Activated CD4-positive, alpha-beta memory T cell treated with anti-CD3 and anti-CD28 coated beads, Interleukin-2, amount 10 ng/mL, durations not matched to agents 7 days and 5 days (primary cell): Measurements from ENCODE around the gene SLC1A3. TPM values are rescaled to one million over a fixed set of nuclear protein-coding genes. Genes with fewer than 3 reads are reported as not detected.

ENCODE experiments used
- CTCF ChIA-PET: fragments of 350-600 bp; sonication (Branson Sonifier 250); formaldehyde crosslinking; loops from one replicate; lab custom pipeline; 2021; ENCODE audit warnings: antibody characterized with exemption, inconsistent platforms; lab: Charles Lee
- POLR2A ChIA-PET: fragments of 350-600 bp; sonication (Branson Sonifier 250); formaldehyde crosslinking; loops from one replicate; lab custom pipeline; 2021; ENCODE audit warnings: antibody characterized with exemption; lab: Charles Lee
- DNase-seq: peaks from one replicate; pipeline ENCODE4 v3.0.0-alpha.2; 2020
- H3K27ac Mint-ChIP-seq: one replicate; pipeline ENCODE4 v1.8.0; 2021; ENCODE audit warnings: mild to moderate bottlenecking, mixed read lengths
- H3K27me3 Mint-ChIP-seq: one replicate; pipeline ENCODE4 v1.8.0; 2021; ENCODE audit warnings: mixed read lengths
- H3K36me3 Mint-ChIP-seq: one replicate; pipeline ENCODE4 v1.8.0; 2021; ENCODE audit warnings: low read depth, mixed read lengths
- H3K4me1 Mint-ChIP-seq: one replicate; pipeline ENCODE4 v1.8.0; 2021; ENCODE audit warnings: mixed read lengths
- H3K4me3 Mint-ChIP-seq: one replicate; pipeline ENCODE4 v1.8.0; 2021; ENCODE audit warnings: mild to moderate bottlenecking, mixed read lengths
- H3K9me3 Mint-ChIP-seq: one replicate; pipeline ENCODE4 v1.8.0; 2021; ENCODE audit warnings: mixed read lengths
- total RNA-seq, 2 experiments: library from RNA; stranded (reverse); gene quantifications; one replicate each; pipeline ENCODE4 v1.2.3, GENCODE V29; 2021

SLC1A3 gene
- total RNA-seq, 2 experiments from 2014 or later: not detected

DNA sequence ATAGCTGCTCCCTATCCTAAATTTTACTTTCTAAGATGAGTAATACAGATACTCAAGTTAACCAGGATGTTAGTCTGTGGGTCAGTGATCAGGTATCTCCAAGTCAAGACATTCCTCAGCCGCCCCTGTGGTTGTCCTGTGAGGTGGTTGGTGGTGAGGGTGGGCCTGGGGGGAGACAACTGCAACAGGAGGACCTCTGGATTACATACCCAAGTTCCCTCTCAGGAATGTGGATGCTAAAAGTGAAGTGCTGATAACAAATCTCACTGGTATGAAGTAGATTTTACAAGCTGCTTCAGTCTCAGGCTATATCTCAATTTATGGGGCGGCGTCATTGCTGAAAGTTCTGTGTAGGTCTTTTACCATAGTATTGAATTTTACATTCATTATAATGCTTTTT lies 38.3 kb downstream of the SLC1A3 start:
- no peak overlapping the region for H3K27ac Mint-ChIP-seq
- no peaks in the 10 kb centered on the region for H3K4me1 Mint-ChIP-seq
- H3K27me3 Mint-ChIP-seq: peaks cover 12% of the 10 kb centered on the region
- CTCF ChIA-PET: no interaction called here
- no peaks in the 10 kb centered on the region for H3K36me3 Mint-ChIP-seq
- H3K4me3 Mint-ChIP-seq: no peak overlapping the region
- DNase-seq: no peak
- H3K9me3 Mint-ChIP-seq: no peaks in the 10 kb centered on the region
- POLR2A ChIA-PET: no interaction called here

GRCh38 chr5:36646100-36646499 lies 39.7 kb downstream of the SLC1A3 start:
- Mint-ChIP-seq H3K36me3 (no peaks in the 10 kb centered on the region), H3K4me1 (no peaks in the 10 kb centered on the region), H3K4me3 (no peak overlapping the region), H3K27me3 (peaks cover 12% of the 10 kb centered on the region), H3K27ac (no peak overlapping the region), H3K9me3 (no peaks in the 10 kb centered on the region)
- no peak for DNase-seq
- CTCF ChIA-PET: no interaction called here
- POLR2A ChIA-PET: no interaction called here

DNA sequence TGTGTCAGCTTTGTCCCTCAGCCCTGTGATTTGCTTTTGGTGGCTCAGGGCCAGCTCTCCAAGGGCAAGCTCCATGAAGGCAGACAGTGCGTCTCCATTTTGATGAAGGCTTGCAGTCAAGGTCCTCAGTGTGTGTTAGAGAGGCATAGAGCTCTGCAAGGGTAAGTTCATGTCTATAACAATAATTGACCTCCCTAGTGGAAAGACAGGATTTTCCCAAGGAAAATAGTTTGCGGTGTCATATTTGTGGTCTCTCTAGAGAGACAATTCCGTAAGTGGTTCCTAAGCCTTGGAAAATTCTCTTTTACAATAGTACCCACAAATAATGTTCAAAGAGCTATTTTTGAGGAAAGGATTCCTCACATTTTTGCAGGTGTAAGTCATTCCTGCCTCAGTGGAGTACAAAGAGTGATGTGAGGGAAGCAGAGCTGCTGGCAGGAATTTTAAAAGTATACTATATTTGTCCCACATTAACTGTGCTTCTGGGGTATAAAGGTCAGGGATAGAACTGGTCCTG lies 40.2 kb downstream of the SLC1A3 start:
- POLR2A ChIA-PET: no interaction called here
- Mint-ChIP-seq H3K9me3 (no peaks in the 10 kb centered on the region), H3K4me1 (no peaks in the 10 kb centered on the region), H3K36me3 (no peaks in the 10 kb centered on the region), H3K4me3 (no peak overlapping the region), H3K27ac (no peak overlapping the region), H3K27me3 (peaks cover 14% of the 10 kb centered on the region)
- no peak for DNase-seq
- CTCF ChIA-PET: no interaction called here

GRCh38 chr5:36647046-36647445 lies 40.6 kb downstream of the SLC1A3 start:
- DNase-seq: no peak
- Mint-ChIP-seq H3K9me3 (no peaks in the 10 kb centered on the region), H3K4me3 (no peak overlapping the region), H3K27me3 (peaks cover 14% of the 10 kb centered on the region), H3K4me1 (no peaks in the 10 kb centered on the region), H3K36me3 (no peaks in the 10 kb centered on the region), H3K27ac (no peak overlapping the region)
- CTCF ChIA-PET: no interaction called here
- POLR2A ChIA-PET: no interaction called here

- peaks cover 9% of the 10 kb centered on the region for H3K27me3 Mint-ChIP-seq
- DNase-seq: no peak
- H3K4me3 Mint-ChIP-seq: no peak overlapping the region
- no peak overlapping the region for H3K27ac Mint-ChIP-seq
- no peaks in the 10 kb centered on the region for H3K9me3 Mint-ChIP-seq
- H3K36me3 Mint-ChIP-seq: no peaks in the 10 kb centered on the region
- H3K4me1 Mint-ChIP-seq: no peaks in the 10 kb centered on the region
- ChIA-PET POLR2A (no interaction called here), CTCF (no interaction called here)
These were observed 42.0 kb downstream of the SLC1A3 start for GRCh38 chr5:36648426-36648825.

GRCh38 chr5:36651761-36652685 lies 45.6 kb downstream of the SLC1A3 start:
- POLR2A ChIA-PET: no interaction called here
- no peaks in the 10 kb centered on the region for H3K36me3 Mint-ChIP-seq
- peaks cover 17% of the 10 kb centered on the region for H3K27me3 Mint-ChIP-seq
- no peak for DNase-seq
- CTCF ChIA-PET: no interaction called here
- no peak overlapping the region for H3K27ac Mint-ChIP-seq
- H3K9me3 Mint-ChIP-seq: no peaks in the 10 kb centered on the region
- no peak overlapping the region for H3K4me3 Mint-ChIP-seq
- no peaks in the 10 kb centered on the region for H3K4me1 Mint-ChIP-seq

DNA sequence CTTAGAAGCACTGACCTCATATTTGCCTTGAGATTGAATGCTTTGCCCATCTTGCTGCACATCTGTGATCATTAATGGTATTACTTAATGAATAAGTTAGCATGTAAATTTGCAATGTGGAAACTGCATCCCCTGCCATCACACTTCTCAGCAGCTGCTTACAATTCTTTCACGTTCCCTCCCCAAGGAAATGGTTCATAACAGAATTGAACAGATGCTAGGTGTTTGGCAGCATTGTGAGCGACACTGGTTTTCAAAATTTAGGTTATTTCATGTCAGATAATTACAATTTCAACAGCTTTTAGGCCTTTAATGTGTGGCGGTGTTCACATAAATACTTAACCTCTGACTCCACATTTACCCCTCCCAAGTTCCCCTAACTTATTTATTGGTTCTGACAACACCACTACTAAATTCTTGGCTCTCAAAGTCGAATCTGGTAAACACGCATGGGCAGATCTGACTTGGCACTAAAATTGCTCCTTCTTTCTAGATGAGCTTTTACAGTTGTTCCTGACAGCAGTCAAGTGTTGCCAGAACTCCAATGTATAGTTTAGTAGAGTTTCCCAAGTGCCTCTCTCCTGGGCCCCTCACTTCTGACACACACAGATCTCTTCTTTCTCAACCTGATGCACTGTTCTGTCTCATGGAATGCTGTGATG lies 46.8 kb downstream of the SLC1A3 start:
- no peaks in the 10 kb centered on the region for H3K9me3 Mint-ChIP-seq
- no peak overlapping the region for H3K27ac Mint-ChIP-seq
- H3K27me3 Mint-ChIP-seq: peaks cover 23% of the 10 kb centered on the region
- CTCF ChIA-PET: no interaction called here
- DNase-seq: no peak
- no peaks in the 10 kb centered on the region for H3K4me1 Mint-ChIP-seq
- H3K4me3 Mint-ChIP-seq: no peak overlapping the region
- H3K36me3 Mint-ChIP-seq: no peaks in the 10 kb centered on the region
- POLR2A ChIA-PET: no interaction called here

GRCh38 chr5:36654564-36654963 lies 48.2 kb downstream of the SLC1A3 start:
- no peaks in the 10 kb centered on the region for H3K36me3 Mint-ChIP-seq
- no peak overlapping the region for H3K4me3 Mint-ChIP-seq
- H3K4me1 Mint-ChIP-seq: no peaks in the 10 kb centered on the region

GRCh38 chr5:36655161-36655560 lies 48.8 kb downstream of the SLC1A3 start:
- POLR2A ChIA-PET: no interaction called here

More at GRCh38 chr5:36654564-36654963, 48.2 kb downstream of the SLC1A3 start:
- POLR2A ChIA-PET: no interaction called here
- Mint-ChIP-seq H3K27me3 (peaks cover 23% of the 10 kb centered on the region), H3K27ac (no peak overlapping the region), H3K9me3 (no peaks in the 10 kb centered on the region)
- CTCF ChIA-PET: interaction anchor here (1.6 kb wide), 1 partner anchor 36 kb away, joined by 4 read pairs; no protein-coding TSS in a partner anchor
- no peak for DNase-seq

DNA sequence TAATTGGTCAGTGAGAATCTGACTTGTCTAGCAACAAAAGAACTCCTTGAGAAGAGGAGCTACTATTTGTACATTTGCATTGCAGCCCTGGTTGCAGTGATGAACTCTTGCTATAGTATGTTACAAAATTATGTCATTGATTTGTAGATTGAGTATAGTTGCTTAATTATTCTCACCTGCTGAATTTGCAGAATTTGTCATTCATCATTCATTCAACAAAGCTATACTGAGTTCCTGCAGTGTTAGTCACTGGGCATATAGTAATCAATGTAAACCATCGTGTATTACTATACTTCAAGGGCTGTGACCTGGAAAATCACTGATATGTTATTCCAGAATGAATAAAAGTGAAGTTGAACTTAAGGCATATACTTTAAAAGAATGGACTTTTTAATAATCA lies 50.1 kb downstream of the SLC1A3 start:
- H3K9me3 Mint-ChIP-seq: no peaks in the 10 kb centered on the region
- no peaks in the 10 kb centered on the region for H3K36me3 Mint-ChIP-seq
- CTCF ChIA-PET: no interaction called here
- H3K27ac Mint-ChIP-seq: no peak overlapping the region
- H3K27me3 Mint-ChIP-seq: peaks cover 21% of the 10 kb centered on the region
- no peak overlapping the region for H3K4me3 Mint-ChIP-seq
- DNase-seq: no peak
- POLR2A ChIA-PET: no interaction called here
- H3K4me1 Mint-ChIP-seq: no peaks in the 10 kb centered on the region

More at GRCh38 chr5:36655161-36655560, 48.8 kb downstream of the SLC1A3 start:
- DNase-seq: no peak
- CTCF ChIA-PET: interaction anchor here (1.6 kb wide), 1 partner anchor 35 kb away, joined by 4 read pairs; no protein-coding TSS in a partner anchor
- H3K27ac Mint-ChIP-seq: no peak overlapping the region
- no peaks in the 10 kb centered on the region for H3K4me1 Mint-ChIP-seq
- peaks cover 23% of the 10 kb centered on the region for H3K27me3 Mint-ChIP-seq
- H3K9me3 Mint-ChIP-seq: no peaks in the 10 kb centered on the region
- H3K36me3 Mint-ChIP-seq: no peaks in the 10 kb centered on the region
- no peak overlapping the region for H3K4me3 Mint-ChIP-seq

DNA sequence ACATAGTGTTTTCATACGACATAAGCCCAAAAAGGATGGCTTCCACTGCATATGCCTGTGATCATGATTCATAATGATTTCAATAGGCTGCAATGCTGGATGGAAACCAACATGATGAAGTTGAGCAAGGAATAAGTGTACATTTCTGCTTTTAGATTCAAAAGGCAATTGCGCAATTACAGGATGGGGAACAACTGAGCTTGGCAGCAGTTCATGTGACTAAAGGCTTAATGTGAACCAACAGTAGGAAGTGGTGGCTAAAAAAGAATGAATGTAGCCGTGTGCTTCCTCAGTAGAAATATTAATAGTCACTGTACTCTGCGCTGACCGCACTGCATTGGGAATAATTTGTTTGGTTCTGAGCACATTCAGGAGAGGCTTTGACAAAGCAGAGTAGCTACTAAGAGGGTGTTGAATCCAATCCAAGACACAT lies 51.2 kb downstream of the SLC1A3 start:
- CTCF ChIA-PET: interaction anchor here (0.6 kb wide), 1 partner anchor 653 kb away, joined by 3 read pairs; no protein-coding TSS in a partner anchor
- H3K36me3 Mint-ChIP-seq: no peaks in the 10 kb centered on the region
- no peak overlapping the region for H3K4me3 Mint-ChIP-seq
- POLR2A ChIA-PET: no interaction called here
- DNase-seq: no peak
- H3K27me3 Mint-ChIP-seq: peaks cover 21% of the 10 kb centered on the region
- no peaks in the 10 kb centered on the region for H3K9me3 Mint-ChIP-seq
- H3K4me1 Mint-ChIP-seq: no peaks in the 10 kb centered on the region
- H3K27ac Mint-ChIP-seq: no peak overlapping the region

- POLR2A ChIA-PET: no interaction called here
- no peak for DNase-seq
- H3K9me3 Mint-ChIP-seq: no peaks in the 10 kb centered on the region
- H3K4me1 Mint-ChIP-seq: no peaks in the 10 kb centered on the region
- H3K36me3 Mint-ChIP-seq: no peaks in the 10 kb centered on the region
- H3K27me3 Mint-ChIP-seq: peaks cover 21% of the 10 kb centered on the region
- CTCF ChIA-PET: interaction anchor here (0.6 kb wide), 1 partner anchor 653 kb away, joined by 3 read pairs; no protein-coding TSS in a partner anchor
- H3K27ac Mint-ChIP-seq: no peak overlapping the region
- no peak overlapping the region for H3K4me3 Mint-ChIP-seq
These were observed 51.8 kb downstream of the SLC1A3 start for GRCh38 chr5:36658038-36658756.

- ChIA-PET CTCF (no interaction called here), POLR2A (no interaction called here)
- Mint-ChIP-seq H3K9me3 (no peaks in the 10 kb centered on the region), H3K36me3 (no peaks in the 10 kb centered on the region), H3K4me1 (no peaks in the 10 kb centered on the region), H3K27me3 (peaks cover 19% of the 10 kb centered on the region), H3K4me3 (no peak overlapping the region), H3K27ac (no peak overlapping the region)
- DNase-seq: no peak
These were observed 53.0 kb downstream of the SLC1A3 start for GRCh38 chr5:36659411-36659810.
